GM23248 (cell line): Measurements from ENCODE around the gene ACVR1.

Experiments
- EZH2 ChIP-seq: fragments of 200-600 bp; sonication (generic); IDR thresholded peaks from 2 replicates; pipeline ENCODE4 v1.6.1; 2018; ENCODE audit warnings: antibody characterized with exemption, mild to moderate bottlenecking; ENCODE audit not compliant: insufficient read depth, poor library complexity, severe bottlenecking
- EZH2phosphoT487 ChIP-seq: fragments of 200-600 bp; sonication (generic); IDR thresholded peaks from 2 replicates; pipeline ENCODE4 v1.6.1; 2018; ENCODE audit warnings: antibody characterized with exemption, moderate library complexity, mild to moderate bottlenecking, low read depth; ENCODE audit not compliant: insufficient read depth

DNA sequence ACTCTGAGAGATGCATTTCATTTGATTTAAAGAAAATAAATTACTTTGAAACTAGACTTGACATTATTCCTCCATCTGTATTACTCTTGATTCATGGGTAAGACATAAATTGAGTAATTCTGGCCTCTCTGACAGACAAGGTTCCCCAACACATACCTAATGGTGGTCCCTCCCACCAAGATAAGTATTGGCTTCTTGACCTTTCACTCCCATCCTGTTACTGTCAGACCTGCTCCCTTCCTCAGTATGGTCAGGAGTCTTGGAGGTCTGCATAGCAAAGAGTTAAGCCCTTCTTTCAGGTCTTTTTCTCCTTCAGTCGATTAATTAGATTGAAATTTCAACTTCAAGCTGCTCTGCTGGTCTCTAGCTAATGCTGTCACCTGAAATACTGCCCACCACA, 42.2 kb upstream of the ACVR1 start:
- no peak for TF ChIP-seq EZH2
- no peak for TF ChIP-seq EZH2phosphoT487
